ENCODE results near the gene FKBP1B.

FKBP1B gene

DNA sequence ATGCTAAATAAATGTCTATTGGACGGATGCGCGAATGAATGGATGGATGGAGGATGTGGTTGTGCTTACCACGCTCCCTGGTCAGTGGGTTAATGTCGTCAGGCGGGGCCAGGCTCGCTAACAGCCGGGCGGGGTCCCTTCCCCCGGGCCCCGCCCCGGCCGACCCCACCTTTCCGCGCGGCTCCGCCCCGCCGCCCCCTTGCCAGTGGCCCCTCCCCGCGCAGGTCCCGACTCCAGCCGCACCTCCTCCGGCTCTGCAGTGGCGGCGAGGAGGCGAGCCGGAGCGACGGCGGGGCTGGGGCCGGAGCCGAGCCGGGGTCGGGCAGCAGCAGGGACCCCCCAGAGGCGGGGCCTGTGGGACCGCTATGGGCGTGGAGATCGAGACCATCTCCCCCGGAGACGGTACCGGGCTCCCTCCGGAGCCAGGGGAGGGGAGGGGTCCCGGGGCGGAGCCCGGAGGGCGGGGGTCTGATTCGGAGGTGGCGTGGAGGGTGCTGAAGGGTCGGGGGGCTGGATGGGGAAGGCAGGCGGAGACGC lies at the start of gene FKBP1B:
Gene FKBP1B, plus strand, starts transcription at position 257 of the 537 bp plus-strand sequence. Its CDS starts 109 bp downstream, at position 366.
- Histone ChIP-seq H3K9ac (ENCODE audit: low read length) (peak within 1 kb of the TSS; percentile 61), H3K27me3 (ENCODE audit: insufficient read depth, low read length) (no peaks in the 10 kb centered on the region), H3K9me3 (ENCODE audit: low read length) (no peaks in the 10 kb centered on the region), H2AFZ (ENCODE audit: low read length) (peak within 1 kb of the TSS; percentile 88), H3K79me2 (ENCODE audit: insufficient read depth, low read length) (peaks cover 17% of the 10 kb centered on the region), H3K4me1 (ENCODE audit: insufficient read depth, low read length, severe bottlenecking) (peaks cover 32% of the 10 kb centered on the region), H3K27ac (ENCODE audit: low read depth, low read length, poor library complexity, severe bottlenecking) (no peak within 1 kb of the TSS), H3K9me2 (ENCODE audit: low read depth, low read length) (no peaks in the 10 kb centered on the region), H3K36me3 (ENCODE audit: insufficient read depth, low read length) (no peaks in the 10 kb centered on the region), H3K4me2 (ENCODE audit: low read length) (peak within 1 kb of the TSS; percentile 97), H4K20me1 (ENCODE audit: insufficient read depth, low read length) (no peaks in the 10 kb centered on the region), H3F3A (ENCODE audit: insufficient read depth, low read length) (no peaks in the 10 kb centered on the region), H3K4me3 (ENCODE audit: low read depth, low read length, poor library complexity, severe bottlenecking) (peak within 1 kb of the TSS; percentile 72)
- TF ChIP-seq CTCF (IDR thresholded peaks at IDR 0.05; ENCODE audit: low read length): no peak
- TF ChIP-seq EZH2 (IDR thresholded peaks at IDR 0.05; ENCODE audit: borderline replicate concordance, low read length): no peak

- H2AFZ ChIP-seq (ENCODE audit: low read length): no peak overlapping the region
- no peak for TF ChIP-seq CTCF (IDR thresholded peaks at IDR 0.05; ENCODE audit: low read length)
- no peak for TF ChIP-seq EZH2 (IDR thresholded peaks at IDR 0.05; ENCODE audit: borderline replicate concordance, low read length)
- no peaks in the 10 kb centered on the region for H3K79me2 ChIP-seq (ENCODE audit: insufficient read depth, low read length)
- H3K9ac ChIP-seq (ENCODE audit: low read length): no peak overlapping the region
- H3K4me1 ChIP-seq (ENCODE audit: insufficient read depth, low read length, severe bottlenecking): no peaks in the 10 kb centered on the region
- peaks cover 3% of the 10 kb centered on the region; the same call in 1 of the 2 replicates for H3K27me3 ChIP-seq (ENCODE audit: insufficient read depth, low read length)
- no peaks in the 10 kb centered on the region for H3K9me3 ChIP-seq (ENCODE audit: low read length)
- H3K9me2 ChIP-seq (ENCODE audit: low read depth, low read length): no peaks in the 10 kb centered on the region
- no peak overlapping the region for H3K27ac ChIP-seq (ENCODE audit: low read depth, low read length, poor library complexity, severe bottlenecking)
- H3K4me2 ChIP-seq (ENCODE audit: low read length): no peak overlapping the region
- no peak overlapping the region for H3K4me3 ChIP-seq (ENCODE audit: low read depth, low read length, poor library complexity, severe bottlenecking)
- H4K20me1 ChIP-seq (ENCODE audit: insufficient read depth, low read length): no peaks in the 10 kb centered on the region
- H3K36me3 ChIP-seq (ENCODE audit: insufficient read depth, low read length): no peaks in the 10 kb centered on the region
- H3F3A ChIP-seq (ENCODE audit: insufficient read depth, low read length): no peaks in the 10 kb centered on the region
Measured at GRCh38 chr2:24007693-24008092, 41.8 kb upstream of the FKBP1B start.

DNA sequence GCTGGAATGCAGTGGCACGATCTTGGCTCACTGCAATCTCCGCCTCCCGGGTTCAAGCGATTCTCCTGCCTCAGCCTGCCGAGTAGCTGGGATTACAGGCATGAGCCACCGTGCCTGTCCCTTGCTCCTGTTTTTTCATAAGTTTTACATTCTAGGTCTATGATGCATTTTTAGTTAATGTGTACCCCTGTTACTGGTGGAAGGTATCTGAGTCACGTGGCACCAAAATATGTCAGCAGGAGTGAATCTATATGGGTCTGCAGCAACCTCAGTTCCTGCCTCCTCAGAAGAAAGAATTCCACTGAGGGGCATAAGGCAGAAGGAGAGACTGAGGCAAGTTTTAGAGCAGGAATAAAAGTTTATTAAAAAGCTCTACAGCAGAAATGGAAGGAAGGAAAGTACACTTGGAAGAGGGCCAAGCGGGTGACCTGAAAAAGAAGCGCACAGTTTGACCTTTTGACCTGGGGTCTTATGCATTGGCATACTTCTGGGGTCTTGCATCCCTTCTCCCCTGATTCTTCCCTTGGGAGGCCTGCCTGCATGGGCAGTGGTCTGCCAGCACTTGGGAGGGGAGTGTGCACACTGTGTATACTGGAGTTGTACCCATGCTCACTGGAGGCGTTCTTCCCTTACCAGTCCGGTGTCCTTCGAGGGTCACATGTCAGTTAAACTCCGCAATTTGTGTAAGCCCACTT lies 40.7 kb upstream of the FKBP1B start:
- no peak for TF ChIP-seq CTCF (IDR thresholded peaks at IDR 0.05; ENCODE audit: low read length)
- TF ChIP-seq EZH2 (IDR thresholded peaks at IDR 0.05; ENCODE audit: borderline replicate concordance, low read length): no peak
- Histone ChIP-seq H3K36me3 (ENCODE audit: insufficient read depth, low read length) (no peaks in the 10 kb centered on the region), H3K4me3 (ENCODE audit: low read depth, low read length, poor library complexity, severe bottlenecking) (no peak overlapping the region), H3K9me3 (ENCODE audit: low read length) (no peaks in the 10 kb centered on the region), H3K9me2 (ENCODE audit: low read depth, low read length) (no peaks in the 10 kb centered on the region), H2AFZ (ENCODE audit: low read length) (no peak overlapping the region), H4K20me1 (ENCODE audit: insufficient read depth, low read length) (no peaks in the 10 kb centered on the region), H3F3A (ENCODE audit: insufficient read depth, low read length) (no peaks in the 10 kb centered on the region), H3K27me3 (ENCODE audit: insufficient read depth, low read length) (peaks cover 3% of the 10 kb centered on the region; the same call in 1 of the 2 replicates), H3K9ac (ENCODE audit: low read length) (no peak overlapping the region), H3K4me1 (ENCODE audit: insufficient read depth, low read length, severe bottlenecking) (no peaks in the 10 kb centered on the region), H3K79me2 (ENCODE audit: insufficient read depth, low read length) (no peaks in the 10 kb centered on the region), H3K27ac (ENCODE audit: low read depth, low read length, poor library complexity, severe bottlenecking) (no peak overlapping the region), H3K4me2 (ENCODE audit: low read length) (no peak overlapping the region)

All from OCI-LY1 (cell line).